HG02885 (cell line): ENCODE results near the gene ANKS1B.
A peak's percentile ranks its signal among the peaks of the same experiment; 100 is the strongest.

ENCODE experiments used
- ATAC-seq: cut with Tn5 transposase; IDR thresholded peaks from one replicate; pipeline ENCODE4 v1.9.1; 2021; ENCODE audit warnings: mild to moderate bottlenecking; ENCODE audit not compliant: unreplicated experiment, poor library complexity

ANKS1B gene

DNA sequence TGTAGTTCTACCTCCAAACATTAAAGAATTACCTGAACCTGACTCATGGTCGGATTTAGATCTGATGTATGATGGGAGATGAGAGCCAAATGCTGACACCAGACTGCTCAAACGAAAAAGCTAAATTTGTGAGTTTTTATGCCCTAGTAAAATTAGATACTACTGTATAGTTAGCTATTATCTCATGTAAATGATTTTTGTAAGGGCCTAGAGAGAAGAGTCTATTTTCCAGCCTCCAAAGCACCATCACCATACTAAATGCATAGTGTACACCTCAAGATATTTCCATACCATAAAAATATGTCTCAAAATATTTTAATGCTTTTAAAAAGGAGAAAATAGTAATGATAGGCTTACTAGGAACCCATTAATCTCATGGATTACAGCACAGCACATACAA lies 18.3 kb downstream of the ANKS1B start:
- ATAC-seq, result no peak

DNA sequence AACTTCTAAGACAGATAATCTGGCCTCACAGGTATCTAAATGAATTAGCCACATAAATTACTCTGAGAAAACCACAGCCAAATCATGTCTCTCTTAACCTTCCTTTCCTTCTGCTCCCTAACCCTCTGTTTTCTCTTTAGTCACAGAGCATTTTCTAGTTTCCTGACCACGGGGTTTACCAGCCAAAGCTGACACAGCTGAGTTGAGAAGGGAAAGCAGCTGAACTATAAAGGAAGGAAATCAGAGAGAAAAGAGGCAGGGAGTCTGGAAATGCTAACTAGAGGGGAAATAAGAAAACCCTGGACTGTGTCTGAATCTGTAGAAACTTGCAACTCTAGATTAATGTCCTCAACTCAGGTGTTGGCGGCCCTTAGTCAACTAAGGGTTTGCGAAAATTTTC lies 24.4 kb downstream of the ANKS1B start:
- ATAC-seq, result no peak

DNA sequence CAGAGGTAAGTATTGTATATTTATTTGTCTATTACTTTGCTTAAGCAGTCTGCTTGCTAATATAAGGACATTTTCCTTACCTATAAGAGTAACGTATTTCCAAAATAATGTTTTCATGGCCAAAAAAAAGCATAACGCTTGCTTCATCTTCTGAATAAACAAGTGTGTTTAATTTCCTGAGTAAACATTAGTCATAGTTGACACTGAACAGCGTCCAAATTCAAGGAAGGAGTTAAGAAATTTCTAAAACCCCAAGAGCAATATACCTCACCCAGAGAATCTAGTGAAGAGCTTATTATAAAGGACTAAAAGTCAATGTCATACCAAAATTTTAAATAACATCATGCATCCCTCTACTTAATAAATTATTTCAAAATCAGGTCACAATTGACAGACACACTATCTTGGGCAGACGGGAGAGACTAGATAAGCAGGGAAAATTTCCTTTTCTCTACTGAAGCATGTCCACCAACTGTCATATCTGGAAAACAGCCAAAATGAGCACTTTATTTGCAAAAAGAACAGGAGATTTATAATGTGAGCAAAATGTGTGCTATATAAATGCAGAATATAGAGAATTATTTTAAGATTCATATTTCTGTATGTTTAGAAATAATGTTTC lies 25.1 kb downstream of the ANKS1B start:
- ATAC-seq, result no peak

DNA sequence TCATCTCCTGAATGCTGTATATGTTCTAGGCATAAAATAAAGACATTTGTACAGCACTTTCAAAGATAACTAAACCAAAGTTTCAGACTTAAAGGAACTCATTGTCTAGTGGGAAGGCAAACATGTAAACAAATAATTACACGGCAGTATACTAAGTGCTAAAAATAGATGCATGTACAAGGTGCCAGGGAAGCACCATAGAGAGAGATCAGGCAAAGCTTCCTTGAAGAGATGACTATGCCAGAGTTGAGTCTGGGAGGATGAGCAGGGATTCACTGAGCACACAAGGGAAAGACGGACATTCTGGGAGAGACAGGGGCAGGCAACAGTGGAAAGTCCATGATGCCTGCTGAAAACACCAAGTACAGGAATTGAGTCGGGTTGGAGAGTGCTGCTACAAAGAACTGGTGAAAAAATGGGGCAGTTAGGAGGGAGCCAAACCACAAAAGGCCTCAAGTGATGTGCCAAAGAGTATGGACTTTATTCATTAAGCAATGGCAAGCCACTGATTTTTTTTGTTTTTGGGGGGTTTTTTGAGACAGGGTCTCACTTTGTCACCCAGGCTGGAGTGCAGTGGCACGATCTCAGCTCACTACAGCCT lies 26.8 kb downstream of the ANKS1B start:
- no peak for ATAC-seq

DNA sequence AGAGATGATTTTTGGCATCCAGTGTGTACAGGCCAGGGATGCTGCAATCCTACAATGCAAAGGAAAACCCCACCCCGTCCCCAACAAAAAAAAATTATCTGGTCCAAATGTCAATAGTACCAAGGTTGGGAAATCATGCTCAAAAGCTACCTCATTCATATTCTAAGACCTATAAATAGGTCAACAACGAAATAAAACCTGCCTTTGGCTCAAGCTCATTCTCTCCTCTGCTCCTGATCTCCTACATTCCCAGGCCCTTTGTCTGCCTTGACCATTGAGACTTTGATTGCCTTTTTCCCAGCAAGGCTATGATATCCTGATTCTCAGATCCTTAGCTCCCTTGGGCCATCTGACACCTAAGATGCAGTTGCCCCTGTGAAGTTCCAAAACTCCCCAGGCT lies 30.0 kb downstream of the ANKS1B start:
- ATAC-seq, result no peak

DNA sequence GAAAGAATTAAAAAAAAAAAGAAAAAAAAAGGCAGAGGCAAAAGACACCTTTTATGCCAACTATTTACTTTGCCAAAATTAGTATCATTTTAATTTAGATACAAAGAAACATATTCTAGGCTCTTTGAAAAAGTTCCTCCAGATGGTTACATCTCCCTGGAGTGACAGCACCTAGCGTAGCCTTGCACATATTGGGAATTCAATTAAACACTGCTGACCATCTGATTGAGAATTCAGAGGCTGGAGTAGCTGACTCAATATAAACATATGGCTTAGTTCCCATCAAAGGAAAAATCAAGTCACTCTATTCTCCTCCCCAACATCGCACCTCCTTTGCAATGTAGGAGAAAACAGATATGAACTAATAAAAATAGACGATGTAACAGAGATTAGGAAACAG lies 36.4 kb downstream of the ANKS1B start:
- no peak for ATAC-seq

DNA sequence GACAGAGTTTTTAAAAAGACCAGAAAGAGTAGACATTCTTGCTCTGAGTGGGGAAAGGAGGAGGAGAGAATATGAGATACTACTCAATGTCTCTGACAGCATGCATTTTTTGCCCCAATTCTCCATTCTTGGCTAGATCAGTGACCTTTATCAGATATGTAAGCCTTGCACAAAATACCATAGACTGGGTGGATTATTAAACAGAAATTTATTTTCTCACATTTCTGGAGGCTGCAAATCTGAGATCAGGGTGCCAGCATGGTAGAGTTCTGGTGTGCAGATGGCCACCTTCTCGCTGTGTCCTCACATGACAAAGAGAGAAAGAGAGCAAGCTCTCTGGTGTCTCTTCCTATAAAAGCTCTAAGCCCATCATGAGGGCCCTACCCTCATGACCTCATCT lies 38.6 kb downstream of the ANKS1B start:
- ATAC-seq, result no peak

DNA sequence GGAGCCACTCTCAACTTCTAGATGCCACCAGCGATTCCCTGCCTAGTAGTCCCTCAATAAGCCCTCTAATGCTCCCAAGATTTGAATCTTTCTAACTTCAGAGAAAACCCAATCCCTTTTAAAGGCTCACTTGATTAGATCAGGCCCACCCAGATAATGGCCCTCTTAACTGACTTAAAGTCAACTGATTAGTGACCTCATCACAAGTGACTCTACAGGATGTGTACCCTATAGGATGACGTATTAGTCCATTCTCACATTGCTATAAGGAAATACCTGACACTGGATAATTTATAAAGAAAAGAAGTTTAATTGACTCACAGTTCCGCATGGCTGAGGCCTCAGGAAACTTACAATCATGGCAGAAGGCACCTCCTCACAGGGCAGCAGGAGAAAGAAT lies 49.1 kb downstream of the ANKS1B start:
- ATAC-seq, result no peak

DNA sequence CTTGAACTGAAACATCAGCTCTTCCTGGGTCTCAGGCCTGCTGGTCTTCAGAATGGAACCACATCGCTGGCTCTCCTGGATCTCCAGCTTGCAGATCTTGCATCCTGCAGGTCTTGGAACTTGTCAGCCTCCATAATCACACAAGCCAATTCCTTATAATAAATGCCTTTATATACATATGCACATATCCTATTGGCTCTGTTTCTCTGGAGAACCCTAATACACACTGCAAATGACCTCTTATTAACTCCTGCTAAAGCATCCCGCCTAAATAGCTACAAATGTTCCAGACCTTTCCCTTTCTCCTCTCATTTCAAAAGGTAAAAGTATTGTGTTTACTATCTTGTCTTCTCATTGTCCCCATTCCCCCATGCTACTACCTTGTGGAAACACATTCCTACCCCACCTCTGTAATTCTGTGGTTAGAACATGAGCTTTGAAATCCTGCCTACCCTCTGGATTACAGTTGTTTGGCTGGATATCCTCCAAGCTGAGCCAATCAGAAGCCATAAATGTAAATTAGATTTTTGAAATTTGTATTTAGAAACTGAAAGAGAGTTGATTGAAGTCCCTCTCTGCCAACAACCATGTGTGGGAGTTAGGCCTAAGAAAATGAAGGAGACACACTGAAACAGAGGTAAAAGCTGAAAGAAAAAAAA lies 58.1 kb downstream of the ANKS1B start:
- ATAC-seq, result no peak

DNA sequence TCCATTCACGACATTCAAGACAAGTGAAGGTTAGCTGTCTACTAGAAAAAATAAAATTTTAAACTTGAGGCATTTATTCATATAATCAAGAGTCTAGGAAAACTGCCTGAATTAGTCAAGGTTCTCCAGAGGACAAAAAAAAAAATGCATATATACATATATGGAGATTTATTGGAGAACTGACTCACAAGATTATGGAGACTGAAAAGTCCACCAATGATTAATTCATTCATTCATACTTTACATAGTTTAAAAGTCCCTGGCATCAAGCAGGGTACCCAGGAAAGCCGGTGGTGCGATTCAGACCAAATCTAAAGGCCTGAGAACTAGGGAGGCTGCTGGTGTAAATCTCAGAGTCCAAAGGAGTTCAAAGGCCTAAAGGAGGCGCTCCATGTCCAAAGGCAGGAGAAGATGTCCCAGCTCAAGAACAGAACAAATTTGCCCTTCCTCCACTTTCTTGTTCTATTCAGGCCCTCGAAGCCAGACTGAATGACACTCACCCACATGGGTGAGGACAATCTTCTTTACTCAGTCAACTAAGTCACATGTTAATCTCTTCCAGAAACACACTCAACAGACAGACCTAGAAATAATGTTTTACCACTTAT lies 64.3 kb downstream of the ANKS1B start:
- ATAC-seq, result no peak

DNA sequence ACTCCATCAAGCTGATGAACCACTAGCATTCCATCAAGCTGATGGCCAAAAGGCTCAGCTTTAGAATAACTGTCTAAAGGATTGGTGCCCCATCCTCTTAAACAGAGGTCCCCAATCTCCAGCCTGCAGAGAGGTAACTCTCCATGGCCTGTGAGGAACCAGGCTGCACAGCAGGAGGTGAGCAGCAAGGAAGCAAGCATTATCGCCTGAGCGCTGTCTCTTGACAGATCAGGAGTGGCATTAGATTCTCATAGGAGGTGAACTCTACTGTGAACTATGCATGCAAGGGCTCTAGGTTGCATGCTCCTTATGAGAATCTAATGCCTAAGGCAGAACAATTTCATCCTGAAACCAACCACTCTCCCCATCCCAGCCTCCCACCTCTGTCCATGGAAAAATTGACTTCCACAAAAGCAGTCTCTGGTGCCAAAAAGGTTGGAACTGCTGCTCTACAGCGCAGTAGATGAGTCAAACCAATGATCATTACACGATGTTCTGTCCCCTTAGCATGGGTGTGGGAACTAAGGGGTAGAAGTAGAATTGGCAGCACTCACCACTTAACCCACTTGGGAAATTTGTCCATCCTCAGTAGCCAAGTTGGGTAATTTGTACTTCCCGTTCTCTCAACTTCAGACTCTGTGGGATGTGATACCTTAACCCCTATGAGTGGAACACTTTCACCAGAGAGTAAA lies 66.9 kb downstream of the ANKS1B start:
- ATAC-seq, result no peak

DNA sequence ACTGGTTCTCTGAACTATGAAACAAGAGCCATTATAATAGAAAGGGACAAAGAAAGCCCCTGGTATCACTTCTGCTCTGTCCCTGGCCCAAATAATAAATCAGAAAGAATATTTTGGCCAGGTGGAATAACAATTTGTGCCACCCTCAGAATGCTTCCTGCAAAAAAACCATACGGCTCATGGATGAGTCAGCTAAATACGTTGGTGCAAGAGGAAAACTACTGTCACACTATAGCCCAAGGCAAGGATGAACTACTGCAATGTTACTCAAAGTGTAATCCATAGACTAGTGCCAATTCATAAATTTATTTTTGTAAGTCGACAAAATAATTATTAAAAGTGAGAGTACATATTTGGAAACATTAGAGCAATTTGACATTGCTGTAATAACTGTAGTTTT lies 68.2 kb downstream of the ANKS1B start:
- ATAC-seq, result no peak

DNA sequence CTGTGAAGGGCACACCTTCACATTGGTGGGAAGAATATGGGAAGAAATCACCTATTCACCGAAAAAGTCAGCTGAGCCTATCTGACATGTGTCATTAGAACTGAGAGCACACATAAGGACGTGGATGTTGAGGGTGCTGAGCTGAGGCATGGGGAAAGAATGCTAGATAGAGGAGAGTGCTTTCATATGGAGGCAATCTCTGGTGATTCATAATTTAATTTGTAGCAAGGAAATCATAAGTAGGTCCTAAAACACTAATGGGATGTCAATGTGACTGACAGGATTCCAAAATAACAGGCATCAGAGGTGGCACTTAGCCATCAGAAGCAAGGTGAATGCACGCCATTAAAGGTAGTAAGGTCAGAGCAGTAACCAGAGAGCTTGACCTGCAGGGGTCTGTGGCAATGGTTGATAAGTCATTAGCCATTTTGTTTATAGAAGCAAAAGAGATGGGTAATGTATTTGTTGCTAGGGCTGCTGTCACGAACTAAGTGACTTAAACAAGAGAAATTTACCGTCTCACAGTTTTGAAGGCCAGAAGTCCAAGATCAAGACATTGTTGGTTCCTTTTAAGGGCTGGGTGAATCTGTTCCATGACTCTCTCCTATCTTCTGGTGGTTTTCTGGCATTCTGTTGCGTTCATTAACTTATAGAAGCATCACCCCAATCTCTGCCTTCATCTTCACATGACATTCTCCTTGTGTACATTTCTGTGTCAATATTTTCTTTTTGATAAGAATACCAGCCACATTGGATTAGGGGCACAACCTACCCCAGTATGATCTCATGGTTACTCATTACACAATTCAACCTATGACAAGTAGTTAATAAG lies 69.3 kb downstream of the ANKS1B start:
- ATAC-seq, result no peak

DNA sequence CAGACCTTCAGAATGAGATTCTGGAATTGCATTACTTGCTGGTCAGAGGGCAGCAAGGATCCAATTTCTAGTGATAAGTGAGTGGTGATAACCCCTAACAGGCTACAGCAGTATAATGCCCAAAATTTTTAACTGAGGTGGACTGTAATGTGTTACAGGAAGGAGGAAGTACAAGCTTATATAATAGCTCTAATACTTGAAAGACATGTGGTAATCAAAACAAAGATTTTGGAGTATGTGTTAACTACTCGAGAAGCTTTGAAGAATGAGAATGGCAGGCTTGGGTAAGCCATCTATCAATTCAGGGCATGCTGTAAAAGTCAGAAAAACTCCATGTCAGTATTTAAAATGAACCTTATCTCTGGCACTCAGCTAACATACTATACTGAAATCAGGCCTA lies 70.5 kb downstream of the ANKS1B start:
- ATAC-seq, result no peak

DNA sequence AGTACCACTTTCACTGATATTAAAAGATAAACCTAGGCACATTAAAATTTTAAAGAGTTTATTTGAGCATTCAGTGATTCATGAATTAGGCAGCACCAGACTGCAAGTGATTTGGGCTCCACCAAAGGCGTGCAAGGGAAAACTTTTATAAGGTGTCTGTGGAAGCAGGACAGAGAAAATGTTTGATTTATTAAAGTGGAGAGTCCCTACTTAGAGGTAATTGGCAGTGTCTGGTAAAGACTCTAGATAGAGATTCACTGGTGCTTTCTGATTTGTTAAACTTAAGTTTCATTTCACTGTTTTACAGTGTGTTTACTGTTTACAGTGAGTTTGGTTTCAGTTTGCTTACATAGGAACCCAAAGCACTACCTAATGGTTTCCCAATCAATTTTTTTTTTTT lies 72.8 kb downstream of the ANKS1B start:
- peak; percentile 82 for ATAC-seq

DNA sequence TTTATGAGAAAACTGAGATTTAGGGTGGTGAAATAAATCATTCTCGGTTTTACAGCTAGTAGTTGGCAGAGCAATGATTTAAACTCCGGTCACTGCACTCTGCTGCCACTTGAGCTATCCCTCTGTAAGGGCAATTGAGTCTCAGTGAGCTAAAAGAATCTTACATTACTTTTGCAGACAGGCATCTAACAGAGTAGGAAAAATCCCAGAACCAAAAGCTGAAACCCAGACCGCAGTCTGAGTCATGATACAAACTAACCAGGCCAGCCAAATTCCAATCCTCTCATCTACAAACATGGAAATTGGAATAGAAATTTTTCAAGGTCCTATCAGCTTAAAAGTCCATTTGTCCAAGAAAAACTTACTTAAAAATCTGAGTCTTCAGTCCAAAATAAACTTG lies 73.7 kb downstream of the ANKS1B start:
- no peak for ATAC-seq

DNA sequence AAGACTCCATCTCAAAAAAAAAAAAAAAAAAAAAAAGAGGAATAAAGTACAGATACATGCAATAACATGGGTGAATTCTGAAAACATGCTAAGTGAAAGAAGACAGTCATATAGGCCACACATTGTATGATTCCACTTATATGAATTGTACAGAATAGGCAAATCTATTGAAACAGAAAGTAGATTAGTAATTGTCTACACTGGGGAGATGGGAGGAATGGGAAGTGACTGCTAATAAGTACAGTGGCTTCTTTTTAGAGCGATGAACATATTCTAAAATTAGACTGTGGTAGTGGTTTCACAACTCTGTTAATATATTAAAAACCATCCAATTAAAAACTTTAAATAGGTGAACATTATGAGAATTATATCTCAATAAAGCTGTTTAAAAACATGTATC lies 74.4 kb downstream of the ANKS1B start:
- peak; percentile 45 for ATAC-seq

DNA sequence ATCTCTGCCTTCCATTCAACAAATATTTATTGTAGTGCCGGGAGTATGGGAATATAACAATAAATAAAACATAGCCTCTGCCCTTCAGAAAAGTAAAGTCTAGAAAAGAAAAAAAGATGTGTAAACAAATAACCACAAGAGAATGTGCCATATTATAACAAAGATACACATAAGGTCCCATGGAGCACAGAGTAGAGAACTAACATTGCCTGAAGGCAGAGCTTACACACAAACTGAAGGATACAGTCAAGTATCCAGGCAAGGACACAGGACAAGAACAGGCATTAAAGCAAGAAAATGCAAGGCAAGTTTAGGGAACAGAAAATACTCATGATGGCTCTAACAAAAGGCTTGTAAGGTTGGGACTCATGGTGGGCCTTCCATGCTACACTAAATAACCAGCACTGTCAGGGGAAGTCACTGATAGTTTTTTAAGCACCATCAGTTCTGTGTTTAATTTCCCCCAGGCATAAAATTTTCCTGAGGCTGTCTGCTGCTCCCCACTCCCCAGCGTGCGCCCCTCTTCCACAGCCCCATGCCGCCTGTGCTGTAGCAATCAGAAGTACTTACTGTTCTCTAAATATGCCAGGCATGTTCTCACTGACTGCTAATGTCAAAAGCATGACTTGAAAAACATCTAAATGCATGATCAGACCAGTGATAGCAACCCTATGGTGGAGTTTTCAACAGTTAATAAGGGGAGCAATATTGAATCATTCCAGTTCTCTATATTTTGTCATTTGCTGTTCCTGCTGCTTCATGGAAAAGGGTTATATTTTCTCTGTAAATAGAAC lies 77.8 kb downstream of the ANKS1B start:
- ATAC-seq, result no peak

DNA sequence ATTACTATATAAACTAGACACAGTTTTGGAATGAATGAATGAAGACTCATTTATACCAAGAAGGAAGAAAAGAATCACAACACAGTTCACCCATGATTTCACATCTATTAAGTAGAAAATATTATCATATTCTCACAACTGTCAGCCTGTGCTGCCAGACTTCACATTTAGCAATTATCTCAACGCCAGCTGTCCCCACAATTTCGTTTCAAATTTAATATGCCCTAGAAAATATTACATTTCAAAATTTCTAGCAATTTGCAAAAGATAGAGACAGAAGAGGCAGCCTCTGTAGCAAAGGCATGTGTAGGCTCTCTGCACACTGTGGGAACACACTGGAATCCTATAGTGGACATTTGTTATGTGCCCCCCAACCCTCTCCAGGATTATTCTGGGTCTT lies 83.6 kb downstream of the ANKS1B start:
- ATAC-seq, result no peak
